ENCODE data around the gene AFAP1L2.

DNA sequence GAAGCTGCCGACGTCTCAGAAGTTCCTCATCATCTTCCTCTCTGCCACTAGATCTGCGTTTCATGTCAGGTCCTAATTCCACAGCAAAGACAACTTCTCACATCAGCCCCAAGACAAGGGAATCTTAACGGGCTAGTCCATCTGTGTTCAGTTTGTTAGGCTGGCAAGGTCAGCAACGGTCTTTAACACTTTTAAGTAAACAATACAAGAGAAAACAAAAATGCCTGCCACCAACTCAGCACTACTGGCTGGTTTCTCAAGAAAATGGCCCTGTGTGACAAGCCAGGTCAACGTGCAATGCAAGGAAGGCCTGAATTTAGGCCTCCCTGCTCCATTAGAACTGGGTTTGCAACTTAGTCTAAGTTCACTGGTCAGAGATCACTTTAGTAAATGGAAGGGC is 41.0 kb upstream of the AFAP1L2 start:
- TF ChIP-seq, protein P1, sequence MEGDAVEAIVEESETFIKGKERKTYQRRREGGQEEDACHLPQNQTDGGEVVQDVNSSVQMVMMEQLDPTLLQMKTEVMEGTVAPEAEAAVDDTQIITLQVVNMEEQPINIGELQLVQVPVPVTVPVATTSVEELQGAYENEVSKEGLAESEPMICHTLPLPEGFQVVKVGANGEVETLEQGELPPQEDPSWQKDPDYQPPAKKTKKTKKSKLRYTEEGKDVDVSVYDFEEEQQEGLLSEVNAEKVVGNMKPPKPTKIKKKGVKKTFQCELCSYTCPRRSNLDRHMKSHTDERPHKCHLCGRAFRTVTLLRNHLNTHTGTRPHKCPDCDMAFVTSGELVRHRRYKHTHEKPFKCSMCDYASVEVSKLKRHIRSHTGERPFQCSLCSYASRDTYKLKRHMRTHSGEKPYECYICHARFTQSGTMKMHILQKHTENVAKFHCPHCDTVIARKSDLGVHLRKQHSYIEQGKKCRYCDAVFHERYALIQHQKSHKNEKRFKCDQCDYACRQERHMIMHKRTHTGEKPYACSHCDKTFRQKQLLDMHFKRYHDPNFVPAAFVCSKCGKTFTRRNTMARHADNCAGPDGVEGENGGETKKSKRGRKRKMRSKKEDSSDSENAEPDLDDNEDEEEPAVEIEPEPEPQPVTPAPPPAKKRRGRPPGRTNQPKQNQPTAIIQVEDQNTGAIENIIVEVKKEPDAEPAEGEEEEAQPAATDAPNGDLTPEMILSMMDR (IDR thresholded peaks at IDR 0.05): no peak
- TF ChIP-seq POLR2A (IDR thresholded peaks at IDR 0.05): no peak

Measured in prostate gland (tissue), 2 donors.